ENCODE results near the gene LPAR6. TPM values are rescaled to one million over a fixed set of nuclear protein-coding genes. Genes with fewer than 3 reads are reported as not detected.

Gene LPAR6
- total and polyA plus RNA-seq, 2 of the 13 experiments (the other 11 are each of a cell fraction or from before 2014, with no cell fraction given), result 24.4 to 149 TPM

DNA sequence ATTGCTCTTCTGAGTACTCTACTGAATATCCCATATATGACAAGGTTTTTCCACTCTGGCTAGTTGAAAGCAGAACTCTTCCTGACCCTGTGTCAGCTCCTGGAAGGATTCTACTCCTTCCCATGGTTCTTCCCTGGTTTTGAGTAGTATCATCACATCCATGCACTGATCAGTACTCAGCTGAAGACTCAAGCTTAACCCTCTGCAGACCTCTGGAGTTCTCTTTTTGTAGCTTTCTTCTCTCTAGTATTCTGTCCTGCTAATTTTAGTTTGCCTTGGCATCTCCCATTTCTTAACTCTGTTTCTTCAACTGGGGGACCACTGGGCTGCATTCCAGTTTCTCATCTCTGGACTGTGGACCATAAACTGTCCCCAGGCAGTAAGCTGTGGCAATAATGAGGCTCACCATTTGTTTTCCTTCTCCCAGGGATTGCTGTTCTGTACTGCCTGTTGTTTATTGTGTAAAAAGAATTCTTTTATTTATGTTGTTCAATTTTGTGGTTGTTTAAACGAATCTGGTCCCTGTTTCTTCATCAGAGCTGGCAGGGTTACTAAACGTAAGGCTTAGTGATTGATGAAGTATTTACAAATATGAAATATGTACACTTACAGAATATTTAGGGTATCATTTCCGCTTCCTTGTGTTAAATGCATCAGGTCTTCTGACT lies 19.7 kb downstream of the LPAR6 start:
- Histone ChIP-seq H4K20me1 (ENCODE audit: insufficient read depth, low read length) (no peaks in the 10 kb centered on the region), H3K36me3 (replicated peaks in 1 of 2; ENCODE audit: control insufficient read depth in 1 of 2, insufficient read depth in 2 of 2, low read length in 2 of 2) (0 out of 5 replicates have a peak, but pooled peaks cover 0 to 2% of the 10 kb centered on the region in 2 experiments), H3K4me1 (ENCODE audit: insufficient read depth, low read length) (peaks cover 44% of the 10 kb centered on the region), H2AFZ (ENCODE audit: low read length) (no peak overlapping the region), H3K4me2 (ENCODE audit: low read depth, low read length) (peak overlapping the region; percentile 11; the same call in 1 of the 2 replicates), H3K27ac (ENCODE audit: extremely low read length, insufficient read depth, low read length) (no peak overlapping the region), H3K4me3 (replicated peaks in 1 of 3; ENCODE audit: insufficient read depth in 1 of 3, low read depth in 2 of 3, low read length in 3 of 3) (no peak overlapping the region), H3K9me3 (ENCODE audit: low read length) (no peaks in the 10 kb centered on the region), H3K79me2 (ENCODE audit: insufficient read depth, low read length) (no peaks in the 10 kb centered on the region), H3K9ac (ENCODE audit: insufficient read depth, low read depth, low read length) (no peak overlapping the region), H3K27me3 (ENCODE audit: control insufficient read depth in 1 of 2, insufficient read depth in 2 of 2, low read length in 2 of 2) (no peaks in the 10 kb centered on the region)
- FAIRE-seq (no peak), DNase-seq (ENCODE audit: low spot score) (no peak), ATAC-seq (peak; percentile 87)
- WGBS (ENCODE audit: low lambda C conversion rate), result 59% methylated on average over 3 of the region's 3 CpGs
- no TSS peak for BruUV-seq (replicated peaks)
- in situ Hi-C loops (cut with HindIII; ENCODE audit: extremely low pct_ligation_motif_present, low pct_unique_long_range_greater_than_20kb), result no loop called here
- POLR2A ChIA-PET, result no interaction called here
- CTCF ChIA-PET (ENCODE audit: low intra/inter-chr PET ratio, low total read pairs), result no interaction called here
- intact Hi-C loops (cut with micrococcal nuclease; ENCODE audit: unreplicated experiment), result no loop called here
- TF ChIP-seq ZNF615 (CRISPR knock-in tag; IDR thresholded peaks at IDR 0.05; ENCODE audit: borderline replicate concordance) (no peak), CHD2 (IDR thresholded peaks at IDR 0.05; ENCODE audit: low read depth, low read length) (no peak), ZNF460 (CRISPR knock-in tag; IDR thresholded peaks at IDR 0.05; ENCODE audit: borderline replicate concordance) (no peak), SALL1 (CRISPR knock-in tag; IDR thresholded peaks at IDR 0.05) (peak; percentile 12; the same call in 1 of the 2 replicates), ZBTB20 (CRISPR knock-in tag; IDR thresholded peaks at IDR 0.05; ENCODE audit: borderline replicate concordance, low read depth) (no peak), MTA1 (CRISPR knock-in tag; IDR thresholded peaks at IDR 0.05; ENCODE audit: borderline replicate concordance) (no peak), SOX13 (IDR thresholded peaks at IDR 0.05) (no peak), SOX13 (CRISPR knock-in tag; conservative IDR thresholded peaks at IDR 0.05 in 1 of 2, IDR thresholded peaks at IDR 0.05 in 1 of 2) (peak in 1 of 2 experiments; percentile 40; a peak in 1 of 4 replicates), HNF4G (IDR thresholded peaks at IDR 0.05; ENCODE audit: borderline replicate concordance, low read depth, low read length) (peak; percentile 39; the same call in 1 of the 2 replicates), HNF4G (CRISPR knock-in tag; IDR thresholded peaks at IDR 0.05; ENCODE audit: borderline replicate concordance, low read depth) (no peak), EP300 (IDR thresholded peaks at IDR 0.05; ENCODE audit: low read depth in 2 of 2, low read length in 2 of 2) (0 out of 4 replicates have a peak, but pooled peaks of 1 of the 2 experiments have one; percentile 28), EP300 (CRISPR knock-in tag; IDR thresholded peaks at IDR 0.05; ENCODE audit: borderline replicate concordance) (no peak), CEBPG (CRISPR knock-in tag; IDR thresholded peaks at IDR 0.05) (peak; percentile 11; the same call in 1 of the 2 replicates), NFKB2 (CRISPR knock-in tag; IDR thresholded peaks at IDR 0.05; ENCODE audit: borderline replicate concordance) (no peak)
- TF ChIP-seq, protein P1, sequence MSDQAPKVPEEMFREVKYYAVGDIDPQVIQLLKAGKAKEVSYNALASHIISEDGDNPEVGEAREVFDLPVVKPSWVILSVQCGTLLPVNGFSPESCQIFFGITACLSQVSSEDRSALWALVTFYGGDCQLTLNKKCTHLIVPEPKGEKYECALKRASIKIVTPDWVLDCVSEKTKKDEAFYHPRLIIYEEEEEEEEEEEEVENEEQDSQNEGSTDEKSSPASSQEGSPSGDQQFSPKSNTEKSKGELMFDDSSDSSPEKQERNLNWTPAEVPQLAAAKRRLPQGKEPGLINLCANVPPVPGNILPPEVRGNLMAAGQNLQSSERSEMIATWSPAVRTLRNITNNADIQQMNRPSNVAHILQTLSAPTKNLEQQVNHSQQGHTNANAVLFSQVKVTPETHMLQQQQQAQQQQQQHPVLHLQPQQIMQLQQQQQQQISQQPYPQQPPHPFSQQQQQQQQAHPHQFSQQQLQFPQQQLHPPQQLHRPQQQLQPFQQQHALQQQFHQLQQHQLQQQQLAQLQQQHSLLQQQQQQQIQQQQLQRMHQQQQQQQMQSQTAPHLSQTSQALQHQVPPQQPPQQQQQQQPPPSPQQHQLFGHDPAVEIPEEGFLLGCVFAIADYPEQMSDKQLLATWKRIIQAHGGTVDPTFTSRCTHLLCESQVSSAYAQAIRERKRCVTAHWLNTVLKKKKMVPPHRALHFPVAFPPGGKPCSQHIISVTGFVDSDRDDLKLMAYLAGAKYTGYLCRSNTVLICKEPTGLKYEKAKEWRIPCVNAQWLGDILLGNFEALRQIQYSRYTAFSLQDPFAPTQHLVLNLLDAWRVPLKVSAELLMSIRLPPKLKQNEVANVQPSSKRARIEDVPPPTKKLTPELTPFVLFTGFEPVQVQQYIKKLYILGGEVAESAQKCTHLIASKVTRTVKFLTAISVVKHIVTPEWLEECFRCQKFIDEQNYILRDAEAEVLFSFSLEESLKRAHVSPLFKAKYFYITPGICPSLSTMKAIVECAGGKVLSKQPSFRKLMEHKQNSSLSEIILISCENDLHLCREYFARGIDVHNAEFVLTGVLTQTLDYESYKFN (CRISPR knock-in tag; conservative IDR thresholded peaks at IDR 0.05), result peak; percentile 32
- TF ChIP-seq, protein P2, sequence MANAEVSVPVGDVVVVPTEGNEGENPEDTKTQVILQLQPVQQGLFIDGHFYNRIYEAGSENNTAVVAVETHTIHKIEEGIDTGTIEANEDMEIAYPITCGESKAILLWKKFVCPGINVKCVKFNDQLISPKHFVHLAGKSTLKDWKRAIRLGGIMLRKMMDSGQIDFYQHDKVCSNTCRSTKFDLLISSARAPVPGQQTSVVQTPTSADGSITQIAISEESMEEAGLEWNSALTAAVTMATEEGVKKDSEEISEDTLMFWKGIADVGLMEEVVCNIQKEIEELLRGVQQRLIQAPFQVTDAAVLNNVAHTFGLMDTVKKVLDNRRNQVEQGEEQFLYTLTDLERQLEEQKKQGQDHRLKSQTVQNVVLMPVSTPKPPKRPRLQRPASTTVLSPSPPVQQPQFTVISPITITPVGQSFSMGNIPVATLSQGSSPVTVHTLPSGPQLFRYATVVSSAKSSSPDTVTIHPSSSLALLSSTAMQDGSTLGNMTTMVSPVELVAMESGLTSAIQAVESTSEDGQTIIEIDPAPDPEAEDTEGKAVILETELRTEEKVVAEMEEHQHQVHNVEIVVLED (CRISPR knock-in tag; IDR thresholded peaks at IDR 0.05; ENCODE audit: borderline replicate concordance), result no peak
- TF ChIP-seq, protein P3, sequence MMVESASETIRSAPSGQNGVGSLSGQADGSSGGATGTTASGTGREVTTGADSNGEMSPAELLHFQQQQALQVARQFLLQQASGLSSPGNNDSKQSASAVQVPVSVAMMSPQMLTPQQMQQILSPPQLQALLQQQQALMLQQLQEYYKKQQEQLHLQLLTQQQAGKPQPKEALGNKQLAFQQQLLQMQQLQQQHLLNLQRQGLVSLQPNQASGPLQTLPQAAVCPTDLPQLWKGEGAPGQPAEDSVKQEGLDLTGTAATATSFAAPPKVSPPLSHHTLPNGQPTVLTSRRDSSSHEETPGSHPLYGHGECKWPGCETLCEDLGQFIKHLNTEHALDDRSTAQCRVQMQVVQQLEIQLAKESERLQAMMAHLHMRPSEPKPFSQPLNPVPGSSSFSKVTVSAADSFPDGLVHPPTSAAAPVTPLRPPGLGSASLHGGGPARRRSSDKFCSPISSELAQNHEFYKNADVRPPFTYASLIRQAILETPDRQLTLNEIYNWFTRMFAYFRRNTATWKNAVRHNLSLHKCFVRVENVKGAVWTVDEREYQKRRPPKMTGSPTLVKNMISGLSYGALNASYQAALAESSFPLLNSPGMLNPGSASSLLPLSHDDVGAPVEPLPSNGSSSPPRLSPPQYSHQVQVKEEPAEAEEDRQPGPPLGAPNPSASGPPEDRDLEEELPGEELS (CRISPR knock-in tag; IDR thresholded peaks at IDR 0.05), result peak; percentile 32; the same call in 1 of the 2 replicates

Measured in HepG2 (cell line).